Measurements from ENCODE around the gene RDH5.

The RDH5 gene

DNA sequence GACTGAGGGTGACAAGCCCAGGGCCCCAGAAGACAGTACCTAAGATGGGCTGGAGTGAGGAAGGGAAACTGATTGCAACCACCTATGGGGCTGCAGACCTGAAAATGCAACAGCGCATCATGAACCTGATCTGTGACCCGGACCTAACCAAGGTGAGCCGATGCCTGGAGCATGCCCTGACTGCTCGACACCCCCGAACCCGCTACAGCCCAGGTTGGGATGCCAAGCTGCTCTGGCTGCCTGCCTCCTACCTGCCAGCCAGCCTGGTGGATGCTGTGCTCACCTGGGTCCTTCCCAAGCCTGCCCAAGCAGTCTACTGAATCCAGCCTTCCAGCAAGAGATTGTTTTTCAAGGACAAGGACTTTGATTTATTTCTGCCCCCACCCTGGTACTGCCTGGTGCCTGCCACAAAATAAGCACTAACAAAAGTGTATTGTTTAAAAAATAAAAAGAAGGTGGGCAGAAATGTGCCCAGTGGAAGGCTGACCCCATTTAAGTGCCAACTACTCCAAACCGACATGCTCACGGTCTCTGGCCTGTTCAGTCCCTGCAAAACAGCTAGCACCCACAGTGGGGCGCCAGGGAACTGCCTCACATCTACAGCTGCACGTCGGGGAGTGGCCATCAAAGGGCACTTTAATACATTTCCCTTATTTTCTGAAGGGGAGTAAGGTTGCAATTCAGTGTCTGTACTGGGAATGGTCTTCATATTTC, 4.2 kb downstream of the RDH5 start:
- DNase-seq (ENCODE audit: insufficient read length, low spot score) (no peak), FAIRE-seq (peak; percentile 52)
- no peak for TF ChIP-seq SPI1 (IDR thresholded peaks at IDR 0.05; ENCODE audit: low read depth, low read length)
- TF ChIP-seq POLR2A (IDR thresholded peaks at IDR 0.05; ENCODE audit: low read depth, low read length), result no peak
- TF ChIP-seq POU2F2 (IDR thresholded peaks at IDR 0.05; ENCODE audit: low read depth, low read length), result no peak
- no peak; the same call in 1 of the 2 replicates for TF ChIP-seq POLR2AphosphoS5 (IDR thresholded peaks at IDR 0.05; ENCODE audit: low read depth, low read length)
- TF ChIP-seq TAF1 (IDR thresholded peaks at IDR 0.05; ENCODE audit: low read depth, low read length), result no peak
- no peak for TF ChIP-seq PAX5 (IDR thresholded peaks at IDR 0.05; ENCODE audit: insufficient read depth, low read length, severe bottlenecking)

DNA sequence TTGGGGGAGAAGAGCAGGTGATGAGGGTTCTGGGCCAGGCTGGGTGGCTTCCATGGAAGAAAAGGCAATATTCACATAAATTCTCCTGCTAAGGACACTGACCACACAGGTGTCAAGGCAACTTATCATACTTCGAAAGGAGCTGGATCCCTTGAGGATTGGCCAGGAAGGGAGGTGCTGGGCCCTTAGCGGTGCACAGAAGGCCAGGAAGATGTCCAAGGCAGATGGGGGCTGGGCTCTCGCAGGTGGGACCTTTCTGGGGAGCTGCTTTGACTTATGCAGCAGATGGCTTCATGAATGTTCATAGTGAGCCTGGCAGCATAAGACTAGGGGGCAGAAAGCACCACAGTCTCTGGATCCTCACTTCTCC, 4.7 kb downstream of the RDH5 start:
- TF ChIP-seq POLR2A (IDR thresholded peaks at IDR 0.05; ENCODE audit: low read depth, low read length) (no peak), SPI1 (IDR thresholded peaks at IDR 0.05; ENCODE audit: low read depth, low read length) (no peak), TAF1 (IDR thresholded peaks at IDR 0.05; ENCODE audit: low read depth, low read length) (no peak), POLR2AphosphoS5 (IDR thresholded peaks at IDR 0.05; ENCODE audit: low read depth, low read length) (no peak), POU2F2 (IDR thresholded peaks at IDR 0.05; ENCODE audit: low read depth, low read length) (no peak), PAX5 (IDR thresholded peaks at IDR 0.05; ENCODE audit: insufficient read depth, low read length, severe bottlenecking) (no peak)
- no peak for FAIRE-seq
- no peak for DNase-seq (ENCODE audit: insufficient read length, low spot score)

- no peak for DNase-seq (ENCODE audit: insufficient read length, low spot score)
- TF ChIP-seq POLR2AphosphoS5 (IDR thresholded peaks at IDR 0.05; ENCODE audit: low read depth, low read length), result 0 out of 2 replicates have a peak, but pooled peaks have one; percentile 13
- TF ChIP-seq POLR2A (IDR thresholded peaks at IDR 0.05; ENCODE audit: low read depth, low read length), result no peak
- FAIRE-seq, result no peak
Measured at GRCh38 chr12:55725556-55725955, 5.4 kb downstream of the RDH5 start.

DNA sequence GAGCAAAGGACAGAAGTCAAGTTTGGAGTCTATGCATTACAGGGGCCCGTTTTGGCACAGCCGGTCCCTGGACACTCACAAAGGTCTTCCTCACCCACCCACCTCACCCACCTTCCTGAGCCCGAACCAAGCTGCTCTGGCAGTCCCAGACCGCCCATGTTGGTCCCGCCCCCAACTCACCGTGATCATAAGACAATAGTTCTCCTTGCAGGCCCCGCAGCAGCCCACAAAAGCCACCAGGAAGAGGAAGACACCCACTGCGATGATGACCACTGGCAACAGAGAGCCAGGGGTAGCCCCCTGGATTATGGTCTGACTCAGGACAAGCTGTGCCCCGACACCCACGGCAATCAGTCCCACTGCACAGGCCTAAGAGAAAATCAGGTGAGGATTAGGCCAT, 6.8 kb downstream of the RDH5 start:
- FAIRE-seq, result no peak

GRCh38 chr12:55727643-55728185, 7.5 kb downstream of the RDH5 start:
- no peak for FAIRE-seq
- no peak for DNase-seq (ENCODE audit: insufficient read length, low spot score)

More for the DNA sequence above, 6.8 kb downstream of the RDH5 start:
- DNase-seq (ENCODE audit: insufficient read length, low spot score), result no peak
- no peak for TF ChIP-seq POLR2AphosphoS5 (IDR thresholded peaks at IDR 0.05; ENCODE audit: low read depth, low read length)
- no peak for TF ChIP-seq SPI1 (IDR thresholded peaks at IDR 0.05; ENCODE audit: low read depth, low read length)
- TF ChIP-seq PAX5 (IDR thresholded peaks at IDR 0.05; ENCODE audit: insufficient read depth, low read length, severe bottlenecking), result no peak
- TF ChIP-seq POU2F2 (IDR thresholded peaks at IDR 0.05; ENCODE audit: low read depth, low read length), result no peak
- TF ChIP-seq TAF1 (IDR thresholded peaks at IDR 0.05; ENCODE audit: low read depth, low read length), result no peak
- no peak for TF ChIP-seq POLR2A (IDR thresholded peaks at IDR 0.05; ENCODE audit: low read depth, low read length)

DNA sequence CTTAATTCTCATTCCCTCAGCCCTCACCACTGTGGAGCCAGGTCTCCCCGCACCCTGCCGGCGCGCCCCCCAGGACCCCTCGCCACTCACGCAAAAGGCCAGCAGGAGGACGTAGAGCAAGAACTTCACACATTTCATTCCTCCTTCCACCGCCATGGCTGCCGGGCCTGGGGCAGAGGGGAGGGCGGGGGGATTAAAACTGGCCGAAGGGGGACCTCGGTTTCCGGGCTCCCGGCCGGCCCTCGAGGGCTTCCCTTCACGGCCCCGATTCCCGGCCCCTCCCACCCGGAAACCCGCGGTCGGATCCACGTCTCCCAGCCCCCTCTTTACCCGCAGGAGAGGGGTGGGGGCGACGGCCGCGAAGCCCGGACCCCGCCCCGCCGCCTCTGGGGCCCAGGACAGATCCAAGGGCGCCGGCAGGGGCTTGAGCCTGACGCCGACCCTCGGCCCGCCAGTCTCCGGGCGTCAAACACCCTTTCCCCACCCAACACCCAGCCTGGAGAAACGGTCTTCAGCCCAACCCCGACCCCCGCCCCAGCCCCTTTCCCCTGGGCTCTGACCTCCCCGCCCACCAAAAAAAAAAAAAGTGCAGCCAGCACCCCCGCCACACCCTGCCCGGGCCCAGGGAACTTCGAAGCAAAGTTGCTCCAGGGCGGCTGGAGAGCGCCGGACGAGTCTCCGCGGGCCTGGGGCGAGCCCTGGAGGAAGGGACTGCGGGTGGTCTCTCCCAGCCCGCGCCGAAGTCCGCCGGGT, 8.2 kb downstream of the RDH5 start:
- DNase-seq (ENCODE audit: insufficient read length, low spot score) (no peak), FAIRE-seq (no peak)
- TF ChIP-seq SPI1 (IDR thresholded peaks at IDR 0.05; ENCODE audit: low read depth, low read length) (no peak), POLR2A (IDR thresholded peaks at IDR 0.05; ENCODE audit: low read depth, low read length) (no peak), POLR2AphosphoS5 (IDR thresholded peaks at IDR 0.05; ENCODE audit: low read depth, low read length) (no peak), POU2F2 (IDR thresholded peaks at IDR 0.05; ENCODE audit: low read depth, low read length) (no peak), PAX5 (IDR thresholded peaks at IDR 0.05; ENCODE audit: insufficient read depth, low read length, severe bottlenecking) (no peak), TAF1 (IDR thresholded peaks at IDR 0.05; ENCODE audit: low read depth, low read length) (no peak)

More at GRCh38 chr12:55727643-55728185, 7.5 kb downstream of the RDH5 start:
- no peak for TF ChIP-seq PAX5 (IDR thresholded peaks at IDR 0.05; ENCODE audit: insufficient read depth, low read length, severe bottlenecking)

DNA sequence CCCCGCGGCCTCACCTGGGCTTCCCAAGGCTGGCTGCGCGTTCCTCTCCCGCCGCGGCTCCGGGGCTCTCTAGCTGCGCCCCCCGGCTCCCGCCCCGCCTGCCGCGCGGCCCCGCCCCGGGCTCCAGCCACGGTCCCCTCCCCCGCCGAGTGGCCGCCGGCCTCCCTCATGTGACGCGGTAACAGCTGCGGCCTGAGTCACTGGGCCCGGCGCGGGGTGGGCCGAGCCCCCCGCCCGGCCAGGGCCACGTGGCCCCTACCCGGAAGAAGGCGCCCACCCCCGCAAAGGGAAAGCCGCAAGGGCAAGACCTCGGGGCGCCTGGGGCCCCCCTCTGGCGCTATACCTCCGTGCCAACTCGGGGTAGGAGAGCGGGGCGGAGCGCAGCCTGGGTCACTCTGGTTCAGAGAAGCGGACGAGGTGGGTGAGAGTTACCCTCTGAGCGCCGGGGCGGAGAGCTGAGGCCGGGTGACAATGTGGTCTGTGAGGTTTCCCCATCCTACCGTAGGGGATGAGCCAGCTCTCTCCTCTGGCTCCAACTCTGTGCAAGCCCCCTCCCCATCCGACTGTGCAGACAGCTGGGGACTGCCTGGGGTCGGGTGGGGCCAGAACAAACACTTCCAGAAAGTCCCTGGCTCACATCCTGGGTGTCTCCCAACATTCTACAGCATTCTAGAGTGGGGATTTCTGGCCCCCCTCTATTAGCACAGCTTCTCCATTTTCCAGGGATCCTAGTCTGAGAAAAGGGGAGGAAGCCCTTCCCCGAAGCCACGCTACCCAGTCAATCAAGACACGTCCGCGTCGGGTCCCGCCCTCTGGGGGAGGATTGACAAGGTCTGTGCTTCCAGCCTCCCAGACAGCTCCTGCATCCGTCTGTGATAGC, 9.0 kb downstream of the RDH5 start, which contains the start of gene CD63:
Gene CD63 (minus strand): TSS at position 71 of the 880 bp plus-strand sequence. CDS start 668 bp downstream, outside the sequence.
- peak; percentile 78 for FAIRE-seq
- 0 out of 2 replicates have a peak, but pooled peaks have one; percentile 38 for TF ChIP-seq POLR2A (IDR thresholded peaks at IDR 0.05; ENCODE audit: low read depth, low read length)
- peak; percentile 49; the same call in 1 of the 2 replicates for TF ChIP-seq POLR2AphosphoS5 (IDR thresholded peaks at IDR 0.05; ENCODE audit: low read depth, low read length)
- no peak; the same call in 1 of the 2 replicates for TF ChIP-seq TAF1 (IDR thresholded peaks at IDR 0.05; ENCODE audit: low read depth, low read length)
- peak; percentile 57; the same call in 1 of the 2 replicates for TF ChIP-seq POU2F2 (IDR thresholded peaks at IDR 0.05; ENCODE audit: low read depth, low read length)
- no peak for TF ChIP-seq SPI1 (IDR thresholded peaks at IDR 0.05; ENCODE audit: low read depth, low read length)
- peak; percentile 94 for DNase-seq (ENCODE audit: insufficient read length, low spot score)

DNA sequence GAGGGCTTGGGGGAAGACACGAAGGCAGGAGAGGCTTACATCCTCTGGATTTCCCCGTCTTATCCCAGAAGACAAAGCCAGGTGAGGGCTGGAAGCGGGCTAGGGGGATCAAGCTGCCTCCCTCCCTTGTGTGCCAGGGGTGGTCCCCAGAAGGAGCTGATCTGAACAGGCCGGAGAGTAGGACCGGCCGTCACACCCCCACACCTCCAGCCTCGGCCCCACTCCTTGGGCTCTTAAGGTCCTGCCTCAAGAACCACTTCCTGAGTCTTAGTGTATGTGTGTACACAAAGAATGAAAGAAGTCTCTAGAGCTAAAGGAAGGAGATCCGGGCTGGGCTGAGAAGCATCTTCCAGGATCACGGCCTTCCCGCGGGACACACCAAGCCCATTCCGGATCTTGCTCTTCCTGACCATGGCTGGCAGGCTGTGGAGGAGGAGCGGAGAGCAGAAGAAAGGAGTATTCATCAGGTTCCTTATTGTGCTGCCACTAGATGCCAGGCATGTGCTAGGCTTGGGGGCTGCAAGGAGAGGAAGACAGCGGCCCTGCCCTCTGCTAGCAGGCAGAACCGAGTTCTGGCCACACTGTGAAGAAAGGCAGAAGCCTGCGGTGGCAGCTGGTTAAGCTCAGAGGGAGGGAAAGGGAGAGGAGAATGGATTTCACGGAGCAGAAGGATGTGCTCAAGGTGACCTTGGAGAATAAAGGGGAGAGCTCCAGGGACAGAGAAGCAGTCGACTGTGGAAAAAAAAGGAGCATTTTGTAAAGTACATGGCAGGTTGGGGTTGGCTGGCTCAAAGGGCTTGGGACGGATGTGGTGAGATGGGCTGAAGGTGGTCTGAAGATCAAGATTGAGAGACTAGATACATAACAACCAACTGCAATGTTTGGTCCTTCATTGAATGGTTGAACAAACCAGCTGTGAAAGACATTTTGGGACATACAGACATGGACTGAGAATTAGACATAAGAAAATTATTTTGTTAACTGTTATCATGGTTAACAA, 9.9 kb downstream of the RDH5 start:
- TF ChIP-seq PAX5 (IDR thresholded peaks at IDR 0.05; ENCODE audit: insufficient read depth, low read length, severe bottlenecking) (no peak), TAF1 (IDR thresholded peaks at IDR 0.05; ENCODE audit: low read depth, low read length) (no peak), POLR2AphosphoS5 (IDR thresholded peaks at IDR 0.05; ENCODE audit: low read depth, low read length) (no peak), SPI1 (IDR thresholded peaks at IDR 0.05; ENCODE audit: low read depth, low read length) (no peak)
- DNase-seq (ENCODE audit: insufficient read length, low spot score) (no peak), FAIRE-seq (no peak)
